Transverse colon (tissue), 4 donors: Measurements from ENCODE around the gene VKORC1.

Source experiments
- CTCF ChIP-seq, 5 experiments: fragments of 200-600 bp in 3 of 5; fragments of 450-650 bp in 2 of 5; sonication (generic) in 3 of 5; IDR thresholded peaks; 1 replicate in 2 of 5; 2 replicates in 3 of 5; pipeline ENCODE4 v1.5.1; 2016 to 2017; ENCODE audit warnings: antibody characterized with exemption in 5 of 5, inconsistent platforms in 3 of 5, mild to moderate bottlenecking in 2 of 5, moderate library complexity in 1 of 5
- POLR2A ChIP-seq: fragments of 450-650 bp; IDR thresholded peaks from one replicate; pipeline ENCODE4 v1.6.1; 2016; ENCODE audit warnings: antibody characterized with exemption, mild to moderate bottlenecking, moderate library complexity
- POLR2AphosphoS5 ChIP-seq, 3 donors: sonication (generic); formaldehyde crosslinking; IDR thresholded peaks; one replicate each; pipeline ENCODE4 v1.6.1; 2016; ENCODE audit warnings: antibody characterized with exemption in 3 of 3

- no peak for TF ChIP-seq POLR2A
- no peak for TF ChIP-seq POLR2AphosphoS5 (IDR thresholded peaks at IDR 0.05)
- TF ChIP-seq CTCF (IDR thresholded peaks at IDR 0.05), result no peak
These were observed 6.0 kb downstream of the VKORC1 start, which contains the start of gene PRSS53 for GRCh38 chr16:31088459-31089183.
